GM23248 (cell line): ENCODE measurements around the gene P3H3. TPM values are rescaled to one million over a fixed set of nuclear protein-coding genes. Genes with fewer than 3 reads are reported as not detected.

Experiments
- DNase-seq: peaks from one replicate; pipeline ENCODE4 v3.0.0-alpha.2; 2015
- H2AFZ ChIP-seq: fragments of 200-600 bp; sonication (generic); 2 replicates; pipeline ENCODE4 v1.6.1; 2016; ENCODE audit warnings: antibody characterized with exemption
- H3F3A ChIP-seq: fragments of 200-600 bp; sonication (generic); 2 replicates; pipeline ENCODE4 v1.6.1; 2016; ENCODE audit warnings: mild to moderate bottlenecking, antibody characterized with exemption, mixed run types; ENCODE audit not compliant: insufficient read depth
- H3K27ac ChIP-seq: fragments of 200-600 bp; sonication (generic); 2 replicates; pipeline ENCODE4 v1.5.1; 2016; ENCODE audit warnings: mild to moderate bottlenecking
- H3K27me3 ChIP-seq: fragments of 200-600 bp; sonication (generic); replicated peaks from 2 replicates; pipeline ENCODE4 v1.6.1; 2016; ENCODE audit warnings: mild to moderate bottlenecking; ENCODE audit not compliant: insufficient read depth
- H3K36me3 ChIP-seq: fragments of 200-600 bp; sonication (generic); 2 replicates; pipeline ENCODE4 v1.6.1; 2016; ENCODE audit warnings: low read depth, mild to moderate bottlenecking
- H3K4me1 ChIP-seq: fragments of 200-600 bp; sonication (generic); 2 replicates; pipeline ENCODE4 v1.6.1; 2016; ENCODE audit warnings: mild to moderate bottlenecking; ENCODE audit not compliant: insufficient read depth
- H3K4me2 ChIP-seq: fragments of 200-600 bp; sonication (generic); one replicate; pipeline ENCODE4 v1.6.1; 2016; ENCODE audit warnings: mild to moderate bottlenecking; ENCODE audit not compliant: unreplicated experiment
- H3K4me3 ChIP-seq: fragments of 200-600 bp; sonication (generic); 2 replicates; pipeline ENCODE4 v1.5.1; 2016; ENCODE audit warnings: mild to moderate bottlenecking
- H3K79me2 ChIP-seq: fragments of 200-600 bp; sonication (generic); 2 replicates; pipeline ENCODE4 v1.6.1; 2016; ENCODE audit warnings: mild to moderate bottlenecking; ENCODE audit not compliant: insufficient read depth
- H3K9ac ChIP-seq: fragments of 200-600 bp; sonication (generic); 2 replicates; pipeline ENCODE4 v1.6.1; 2016; ENCODE audit warnings: mild to moderate bottlenecking
- H3K9me2 ChIP-seq: fragments of 200-600 bp; sonication (generic); 2 replicates; pipeline ENCODE4 v1.6.1; 2016; ENCODE audit warnings: mixed run types, mild to moderate bottlenecking, moderate library complexity; ENCODE audit not compliant: insufficient read depth
- H3K9me3 ChIP-seq: fragments of 200-600 bp; sonication (generic); one replicate; pipeline ENCODE4 v1.6.1; 2017; ENCODE audit warnings: low read depth
- H4K20me1 ChIP-seq: fragments of 200-600 bp; sonication (generic); 2 replicates; pipeline ENCODE4 v1.6.0; 2016; ENCODE audit not compliant: insufficient read depth
- EZH2 ChIP-seq: fragments of 200-600 bp; sonication (generic); IDR thresholded peaks from 2 replicates; pipeline ENCODE4 v1.6.1; 2018; ENCODE audit warnings: antibody characterized with exemption, mild to moderate bottlenecking; ENCODE audit not compliant: insufficient read depth, poor library complexity, severe bottlenecking
- EZH2phosphoT487 ChIP-seq: fragments of 200-600 bp; sonication (generic); IDR thresholded peaks from 2 replicates; pipeline ENCODE4 v1.6.1; 2018; ENCODE audit warnings: antibody characterized with exemption, moderate library complexity, mild to moderate bottlenecking, low read depth; ENCODE audit not compliant: insufficient read depth
- WGBS, 2 experiments: methylation state at CpG; one replicate each; pipeline ENCODE4 v1.1.6; 2015 to 2017; ENCODE audit warnings: low lambda C conversion rate in 2 of 2, low coverage in 1 of 2; ENCODE audit errors: missing lambda C conversion rate in 2 of 2; 5-methylcytosine and 5-hydroxymethylcytosine counted together
- in situ Hi-C: fragments of 300-500 bp; cut with MboI; formaldehyde crosslinking; loops from 2 replicates; pipeline ENCODE4 v1.15.0; 2020
- polyA plus RNA-seq: library from polyadenylated mRNA; unstranded; fragments of >200 nt; fragmentation: Nextera tagmentation; extraction: Ambion mirVana; gene quantifications from 2 replicates; pipeline ENCODE4 v1.2.1, GENCODE V29; 2016
- total RNA-seq: library from RNA; depleted of rRNA; stranded (reverse); fragments of >200 nt; shearing (Covaris generic); gene quantifications from 2 replicates; pipeline ENCODE4 v1.2.3, GENCODE V29; 2014

P3H3 gene
- total and polyA plus RNA-seq, 2 experiments from 2014 or later = 37.6 to 43.0 TPM

DNA sequence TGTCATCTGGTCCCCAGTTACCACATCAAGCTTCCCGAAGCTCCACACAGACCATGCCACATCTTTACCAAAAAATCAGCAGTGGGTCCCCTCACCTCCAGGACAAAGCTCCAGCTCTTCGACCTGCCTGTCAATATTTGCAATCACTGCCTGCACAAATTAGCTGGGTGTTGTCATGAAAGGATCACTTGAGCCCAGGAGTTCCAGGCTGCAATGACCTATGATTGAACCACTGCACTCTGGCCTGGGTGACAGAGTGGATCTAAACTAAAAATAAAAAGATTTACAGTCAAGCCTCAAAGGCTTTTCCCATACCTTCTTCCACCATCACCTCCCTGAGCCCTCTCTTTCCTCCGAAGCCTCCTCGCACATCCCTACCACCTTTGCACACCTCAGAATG is 31.6 kb upstream of the P3H3 start:
- no peak for DNase-seq
- Histone ChIP-seq H3F3A (no peaks in the 10 kb centered on the region), H2AFZ (no peak overlapping the region), H3K4me1 (no peaks in the 10 kb centered on the region), H3K4me3 (no peak overlapping the region), H3K9me2 (no peaks in the 10 kb centered on the region), H3K79me2 (no peaks in the 10 kb centered on the region), H4K20me1 (no peaks in the 10 kb centered on the region), H3K9me3 (no peaks in the 10 kb centered on the region), H3K9ac (no peak overlapping the region), H3K27ac (no peak overlapping the region), H3K36me3 (no peaks in the 10 kb centered on the region), H3K27me3 (no peaks in the 10 kb centered on the region; the same call in 1 of the 2 replicates), H3K4me2 (no peak overlapping the region)
- WGBS, 2 experiments = 72 to 76% methylated on average over 4 of the region's 4 CpGs
- TF ChIP-seq EZH2phosphoT487 = no peak
- no peak for TF ChIP-seq EZH2
- in situ Hi-C loops = no loop called here

DNA sequence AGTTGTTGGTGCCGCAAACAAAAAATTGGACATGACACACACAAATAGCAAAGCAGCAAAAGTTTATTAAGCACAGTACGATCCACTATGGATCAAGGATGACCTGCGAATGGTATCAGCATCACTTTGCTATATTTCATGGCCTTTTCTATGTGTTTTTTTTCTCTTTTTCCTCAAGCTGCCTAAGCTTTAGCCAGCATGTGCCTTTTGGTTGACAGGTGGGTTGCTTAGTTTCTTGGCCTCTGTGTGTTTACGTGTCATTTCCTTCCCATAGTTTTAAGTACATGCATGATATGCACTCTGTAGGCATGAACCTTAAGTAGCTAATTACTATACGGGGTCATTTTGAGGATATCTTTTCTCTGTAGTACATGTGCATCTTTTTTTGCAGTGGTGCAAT is 29.1 kb upstream of the P3H3 start:
- no peaks in the 10 kb centered on the region for H3K79me2 ChIP-seq
- no peak overlapping the region for H3K4me2 ChIP-seq
- no peaks in the 10 kb centered on the region for H3F3A ChIP-seq
- no peaks in the 10 kb centered on the region for H3K4me1 ChIP-seq
- H4K20me1 ChIP-seq = no peaks in the 10 kb centered on the region
- H3K4me3 ChIP-seq = no peak overlapping the region
- H3K27ac ChIP-seq = no peak overlapping the region
- H2AFZ ChIP-seq = no peak overlapping the region
- DNase-seq = no peak
- no peaks in the 10 kb centered on the region for H3K9me2 ChIP-seq
- H3K9me3 ChIP-seq = no peaks in the 10 kb centered on the region
- no peak overlapping the region for H3K9ac ChIP-seq
- in situ Hi-C loops = no loop called here
- WGBS, 2 experiments = 66 to 67% methylated on average over 5 of the region's 5 CpGs
- no peaks in the 10 kb centered on the region for H3K36me3 ChIP-seq
- no peak for TF ChIP-seq EZH2
- TF ChIP-seq EZH2phosphoT487 = no peak
- H3K27me3 ChIP-seq = no peaks in the 10 kb centered on the region

- H3K4me3 ChIP-seq = no peak overlapping the region
- DNase-seq = no peak
- 19 to 24% methylated on average over 1 of the region's 1 CpG for WGBS, 2 experiments
Observed at GRCh38 chr12:6807170-6807569, 21.0 kb upstream of the P3H3 start.

GRCh38 chr12:6809056-6809455 is 19.2 kb upstream of the P3H3 start:
- no peaks in the 10 kb centered on the region for H3K79me2 ChIP-seq
- no peaks in the 10 kb centered on the region for H3K9me2 ChIP-seq
- 53% methylated on average over 10 of the region's 10 CpGs for WGBS, 2 experiments
- H3K36me3 ChIP-seq = no peaks in the 10 kb centered on the region
- no peak overlapping the region for H2AFZ ChIP-seq
- TF ChIP-seq EZH2phosphoT487 (no peak), EZH2 (no peak)
- H4K20me1 ChIP-seq = no peaks in the 10 kb centered on the region
- no peak for DNase-seq
- no peaks in the 10 kb centered on the region for H3K4me1 ChIP-seq
- in situ Hi-C loops = no loop called here
- H3F3A ChIP-seq = no peaks in the 10 kb centered on the region
- H3K4me3 ChIP-seq = no peak overlapping the region
- no peak overlapping the region for H3K4me2 ChIP-seq
- no peaks in the 10 kb centered on the region for H3K9me3 ChIP-seq
- no peak overlapping the region for H3K9ac ChIP-seq
- 0 out of 2 replicates have a peak, but pooled peaks cover 9% of the 10 kb centered on the region for H3K27me3 ChIP-seq
- H3K27ac ChIP-seq = no peak overlapping the region

More at GRCh38 chr12:6807170-6807569, 21.0 kb upstream of the P3H3 start:
- no peaks in the 10 kb centered on the region for H3K9me2 ChIP-seq
- H3K27ac ChIP-seq = no peak overlapping the region
- no peaks in the 10 kb centered on the region for H3K9me3 ChIP-seq
- no peak overlapping the region for H3K9ac ChIP-seq
- no peak overlapping the region for H3K4me2 ChIP-seq
- H3K27me3 ChIP-seq = no peaks in the 10 kb centered on the region
- TF ChIP-seq EZH2phosphoT487 = no peak
- no peak for TF ChIP-seq EZH2
- H4K20me1 ChIP-seq = no peaks in the 10 kb centered on the region
- H3K79me2 ChIP-seq = no peaks in the 10 kb centered on the region
- H3F3A ChIP-seq = no peaks in the 10 kb centered on the region
- H3K36me3 ChIP-seq = no peaks in the 10 kb centered on the region
- no peak overlapping the region for H2AFZ ChIP-seq
- H3K4me1 ChIP-seq = no peaks in the 10 kb centered on the region
- in situ Hi-C loops = no loop called here

GRCh38 chr12:6810758-6811157 is 17.4 kb upstream of the P3H3 start:
- H3K27ac ChIP-seq = no peak overlapping the region
- H4K20me1 ChIP-seq = no peaks in the 10 kb centered on the region
- TF ChIP-seq EZH2 (no peak), EZH2phosphoT487 (no peak)
- no peak overlapping the region for H3K4me3 ChIP-seq
- H3K9me3 ChIP-seq = no peaks in the 10 kb centered on the region
- WGBS, 2 experiments = 96 to 100% methylated on average over 1 of the region's 1 CpG
- in situ Hi-C loops = no loop called here
- H3K9ac ChIP-seq = no peak overlapping the region
- H2AFZ ChIP-seq = no peak overlapping the region
- no peaks in the 10 kb centered on the region for H3K9me2 ChIP-seq
- H3K4me1 ChIP-seq = no peaks in the 10 kb centered on the region
- no peak overlapping the region for H3K4me2 ChIP-seq
- no peaks in the 10 kb centered on the region for H3K79me2 ChIP-seq
- no peaks in the 10 kb centered on the region for H3F3A ChIP-seq
- peaks cover 15% of the 10 kb centered on the region; the same call in 1 of the 2 replicates for H3K27me3 ChIP-seq
- no peak for DNase-seq
- no peaks in the 10 kb centered on the region for H3K36me3 ChIP-seq
